GM13976 (cell line): ENCODE data around the gene DEDD.

Source experiments
- DNase-seq: peaks from one replicate; pipeline ENCODE4 v3.0.0; 2012; ENCODE audit warnings: low spot score
- CTCF ChIP-seq: IDR thresholded peaks from 2 replicates; pipeline ENCODE4 v1.5.1; 2012; ENCODE audit warnings: borderline replicate concordance, mild to moderate bottlenecking; ENCODE audit not compliant: insufficient read depth; ENCODE audit errors: extremely low read depth, missing control alignments, control extremely low read depth
- in situ Hi-C: fragments of 300-500 bp; cut with MboI; formaldehyde crosslinking; loops from one replicate; pipeline ENCODE4 v1.12.0; 2022; ENCODE audit warnings: low sequenced_read_pairs, mixed read lengths, inconsistent platforms; ENCODE audit not compliant: unreplicated experiment

Gene DEDD

DNA sequence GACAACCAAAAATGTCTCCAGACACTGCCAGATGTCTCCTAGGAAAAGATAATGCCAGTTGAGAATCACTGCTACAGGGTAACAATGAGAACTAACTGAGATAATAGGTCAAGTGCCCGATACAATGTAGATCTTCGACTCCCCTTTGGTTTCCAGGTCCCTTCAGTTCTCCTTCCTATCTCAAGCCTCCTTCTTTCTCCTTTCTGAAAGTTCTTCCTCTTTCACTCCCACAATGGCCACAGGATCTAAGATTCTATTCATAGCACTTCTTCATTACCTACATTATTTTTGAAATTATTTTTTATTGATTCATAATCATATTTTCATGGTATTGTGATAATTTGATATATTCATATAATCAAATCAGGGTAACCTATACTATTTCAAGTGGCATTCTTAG lies 20.9 kb downstream of the DEDD start:
- DNase-seq: no peak
- in situ Hi-C loops: no loop called here
- TF ChIP-seq CTCF: no peak

GRCh38 chr1:161111117-161111516 lies 21.4 kb downstream of the DEDD start:
- TF ChIP-seq CTCF: no peak
- DNase-seq: no peak
- in situ Hi-C loops: no loop called here

DNA sequence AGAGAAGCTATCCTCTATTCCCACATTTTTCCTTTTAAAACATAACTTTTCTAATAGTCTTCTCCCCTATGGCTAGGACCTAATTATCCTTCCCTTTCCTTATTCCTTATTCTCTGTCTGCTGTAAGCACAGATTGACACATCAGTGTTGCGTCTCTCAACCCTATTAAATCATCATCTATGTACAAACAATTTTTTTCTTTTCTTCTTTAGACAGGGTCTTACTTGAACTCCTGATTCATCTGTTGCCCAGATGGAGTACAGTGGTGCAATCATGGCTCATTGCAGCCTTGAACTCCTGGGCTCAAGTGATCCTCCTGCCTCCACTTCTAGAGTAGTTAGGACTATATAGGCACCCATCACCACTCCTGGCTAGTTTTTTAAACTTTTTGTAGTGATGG lies 26.0 kb downstream of the DEDD start:
- no peak for TF ChIP-seq CTCF
- DNase-seq: no peak
- in situ Hi-C loops: no loop called here

DNA sequence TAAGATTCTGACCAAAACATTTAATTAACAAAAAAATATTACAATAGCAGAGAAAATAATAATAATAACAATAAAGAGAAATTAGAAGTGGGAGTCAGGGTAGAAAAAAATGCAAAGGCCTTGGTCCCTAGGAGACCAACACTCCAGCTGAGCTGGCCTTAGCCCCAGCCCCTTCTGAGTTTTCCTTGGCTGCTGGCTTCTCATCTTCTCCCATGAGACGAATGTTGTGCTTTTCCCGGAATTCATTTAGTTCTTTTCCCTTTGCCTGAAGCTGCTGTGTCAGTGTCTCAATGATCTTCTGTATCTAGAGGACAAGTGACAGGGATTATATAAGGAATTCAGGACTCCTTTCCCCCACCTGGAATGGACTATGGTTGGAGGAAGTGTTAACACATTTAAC lies 31.9 kb downstream of the DEDD start:
- TF ChIP-seq CTCF: no peak
- no peak for DNase-seq
- in situ Hi-C loops: no loop called here

DNA sequence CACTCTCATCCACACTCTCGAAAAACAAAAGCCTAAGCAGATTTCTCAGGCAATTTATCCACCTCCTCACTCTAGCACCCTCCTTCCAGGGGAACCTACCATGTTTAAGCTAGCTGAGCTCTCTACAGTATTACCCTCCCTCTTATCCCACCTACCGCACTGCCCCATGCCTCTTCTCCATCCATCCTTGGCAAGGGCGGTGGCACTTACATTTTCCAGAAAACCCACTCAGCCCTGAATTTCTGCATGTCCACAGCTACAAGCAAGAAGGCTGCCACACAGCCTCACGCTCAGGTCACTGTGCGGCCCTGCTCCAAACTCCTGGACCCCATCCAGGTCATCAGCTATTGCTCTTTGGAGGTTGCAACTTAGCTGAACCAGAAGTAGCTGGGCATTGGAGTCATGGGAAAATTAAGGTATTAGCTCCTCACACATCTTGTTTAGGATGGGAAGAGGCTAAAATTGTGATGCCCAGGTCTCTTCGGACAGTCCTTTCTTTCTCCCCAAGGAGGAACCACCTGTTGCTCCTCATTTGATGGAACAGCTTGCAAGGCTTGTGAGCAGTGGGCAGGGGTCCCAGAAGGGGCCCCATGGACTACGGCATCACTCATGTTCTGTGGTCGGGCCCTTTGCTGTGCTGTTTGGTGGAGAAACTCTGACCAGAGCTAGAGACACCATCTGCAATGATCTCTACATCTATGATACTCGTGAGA lies 33.2 kb downstream of the DEDD start:
- DNase-seq: no peak
- in situ Hi-C loops: loop anchor here (10.0 kb wide), 1 partner anchor 104 kb away; no protein-coding TSS in a partner anchor
- no peak for TF ChIP-seq CTCF

DNA sequence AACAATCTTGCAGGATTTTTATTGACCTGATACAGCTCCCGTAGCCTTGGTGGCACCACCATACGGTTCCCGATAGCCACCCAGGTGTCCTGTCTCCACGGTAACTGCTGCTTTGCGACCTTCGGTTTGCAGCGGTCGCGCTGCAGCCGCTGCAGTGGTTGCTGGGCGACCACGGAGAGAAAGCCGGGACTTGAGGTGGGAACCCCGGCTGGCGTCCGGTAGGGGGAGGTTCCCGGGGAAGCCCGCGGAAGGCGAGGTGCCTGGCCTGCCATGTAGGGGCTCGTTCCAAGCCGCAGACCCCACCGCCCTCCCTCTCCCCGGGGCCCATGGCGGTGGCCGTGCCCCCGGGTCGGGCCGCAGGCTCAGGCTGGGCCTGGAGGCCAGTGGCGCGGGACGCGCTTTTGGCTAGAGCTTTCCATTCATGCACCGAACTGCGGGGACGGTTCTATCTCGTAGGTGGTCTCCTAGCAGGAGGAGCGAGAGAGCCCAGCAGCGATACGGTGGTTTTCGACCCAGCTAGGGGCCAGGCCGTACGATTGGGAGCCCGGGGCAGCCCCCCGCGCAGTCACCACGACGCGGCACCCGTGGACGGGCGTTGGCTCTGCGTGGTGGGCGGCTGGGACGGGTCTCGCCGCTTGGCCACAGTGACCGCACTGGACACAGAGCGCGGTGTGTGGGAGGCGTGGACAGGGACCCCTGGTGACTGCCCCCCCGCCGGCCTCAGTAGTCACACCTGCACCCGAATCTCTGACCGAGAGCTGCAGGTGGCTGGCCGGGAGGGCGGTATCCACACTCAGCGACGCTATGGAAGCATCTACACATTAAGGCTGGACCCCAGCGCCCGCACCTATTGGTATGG lies 34.0 kb downstream of the DEDD start, which contains the start of gene KLHDC9:
Gene KLHDC9 (plus strand): TSS at position 152 of the 859 bp plus-strand sequence. CDS start 175 bp downstream, at position 327.
- TF ChIP-seq CTCF: no peak
- in situ Hi-C loops: loop anchor here (10.0 kb wide), 1 partner anchor 104 kb away; no protein-coding TSS in a partner anchor
- peak; percentile 96 for DNase-seq
